Left lung (tissue), 10 donors: Measurements from ENCODE around the gene KCNA5. TPM values are rescaled to one million over a fixed set of nuclear protein-coding genes. Genes with fewer than 3 reads are reported as not detected.

ENCODE experiments used
- ATAC-seq: fragments of 200-7000 bp; cut with Tn5 transposase; one replicate; pipeline ENCODE4 v1.9.1; 2020; ENCODE audit warnings: moderate library complexity
- DNase-seq, 4 donors: peaks; one replicate each; pipeline ENCODE4 v3.0.0-alpha.2; 2013 to 2020
- H3K27ac ChIP-seq, 2 donors: fragments of 200-600 bp; sonication (generic) in 1 of 2; one replicate each; pipeline versions ENCODE4 v1.5.0 to v1.8.0; 2020 to 2021
- H3K27me3 ChIP-seq, 2 donors: fragments of 200-600 bp; sonication (generic) in 1 of 2; one replicate each; pipeline versions ENCODE4 v1.5.0 to v1.8.0; 2020 to 2021
- H3K36me3 ChIP-seq, 2 donors: fragments of 200-600 bp; sonication (generic) in 1 of 2; one replicate each; pipeline versions ENCODE4 v1.5.0 to v1.8.0; 2020 to 2021
- H3K4me1 ChIP-seq, 2 donors: fragments of 200-600 bp; one replicate each; pipeline ENCODE4 v1.8.0; 2021
- H3K4me3 ChIP-seq, 2 donors: fragments of 200-600 bp; sonication (generic) in 1 of 2; one replicate each; pipeline versions ENCODE4 v1.5.0 to v1.8.0; 2020 to 2021; ENCODE audit warnings: mild to moderate bottlenecking in 1 of 2
- H3K9me3 ChIP-seq, 2 donors: fragments of 200-600 bp; sonication (generic) in 1 of 2; one replicate each; pipeline versions ENCODE4 v1.5.0 to v1.8.0; 2020 to 2021
- intact Hi-C, 2 donors: fragments of 100-400 bp; cut with DNase I; formaldehyde crosslinking; loops; one replicate each; pipeline versions ENCODE4 v1.11.2 to v1.14.2; 2022
- polyA plus RNA-seq, 6 donors: library from polyadenylated mRNA; unstranded; fragments of 120-200 nt; gene quantifications; one replicate each; pipeline ENCODE4 v1.2.1, GENCODE V29; 2013; ENCODE audit not compliant: insufficient read length in 6 of 6
- total RNA-seq, 2 donors: library from RNA; stranded (reverse); fragmentation: NEBNext Ultra II Directional; extraction: Animal tissue kit (Norgen Biotek cat#: 25700); gene quantifications; one replicate each; pipeline ENCODE4 v1.2.1, GENCODE V29; 2021
- TF ChIP-seq, protein P1 (sequence below), 2 donors: fragments of 200-600 bp; sonication (generic) in 1 of 2; IDR thresholded peaks; one replicate each; pipeline versions ENCODE4 v1.5.0 to v1.8.0; 2021; ENCODE audit warnings: antibody characterized with exemption in 2 of 2
- donor health status: DM: no; HTN: yes; CAD: no.
- donor health status: DM: no; HTN: no; CAD: no.

The KCNA5 gene
- total and polyA plus RNA-seq, 8 donors: 0.50 to 1.8 (median 1.1) TPM

- ATAC-seq: no peak
- H3K36me3 ChIP-seq: no peaks in the 10 kb centered on the region
- H3K4me1 ChIP-seq: no peaks in the 10 kb centered on the region
- TF ChIP-seq, protein P1, sequence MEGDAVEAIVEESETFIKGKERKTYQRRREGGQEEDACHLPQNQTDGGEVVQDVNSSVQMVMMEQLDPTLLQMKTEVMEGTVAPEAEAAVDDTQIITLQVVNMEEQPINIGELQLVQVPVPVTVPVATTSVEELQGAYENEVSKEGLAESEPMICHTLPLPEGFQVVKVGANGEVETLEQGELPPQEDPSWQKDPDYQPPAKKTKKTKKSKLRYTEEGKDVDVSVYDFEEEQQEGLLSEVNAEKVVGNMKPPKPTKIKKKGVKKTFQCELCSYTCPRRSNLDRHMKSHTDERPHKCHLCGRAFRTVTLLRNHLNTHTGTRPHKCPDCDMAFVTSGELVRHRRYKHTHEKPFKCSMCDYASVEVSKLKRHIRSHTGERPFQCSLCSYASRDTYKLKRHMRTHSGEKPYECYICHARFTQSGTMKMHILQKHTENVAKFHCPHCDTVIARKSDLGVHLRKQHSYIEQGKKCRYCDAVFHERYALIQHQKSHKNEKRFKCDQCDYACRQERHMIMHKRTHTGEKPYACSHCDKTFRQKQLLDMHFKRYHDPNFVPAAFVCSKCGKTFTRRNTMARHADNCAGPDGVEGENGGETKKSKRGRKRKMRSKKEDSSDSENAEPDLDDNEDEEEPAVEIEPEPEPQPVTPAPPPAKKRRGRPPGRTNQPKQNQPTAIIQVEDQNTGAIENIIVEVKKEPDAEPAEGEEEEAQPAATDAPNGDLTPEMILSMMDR (IDR thresholded peaks at IDR 0.05): no peak
- intact Hi-C loops: loop anchor here in 1 of 2 donors (5.0 kb wide), 1 partner anchor 59 kb away; no protein-coding TSS in a partner anchor
- DNase-seq: no peak
- peaks cover 0 to 18% of the 10 kb centered on the region in 2 donors for H3K27me3 ChIP-seq
- H3K27ac ChIP-seq: no peak overlapping the region
- H3K4me3 ChIP-seq: no peak overlapping the region
- no peaks in the 10 kb centered on the region for H3K9me3 ChIP-seq
Measured at GRCh38 chr12:5081016-5081415, 37.3 kb downstream of the KCNA5 start.

DNA sequence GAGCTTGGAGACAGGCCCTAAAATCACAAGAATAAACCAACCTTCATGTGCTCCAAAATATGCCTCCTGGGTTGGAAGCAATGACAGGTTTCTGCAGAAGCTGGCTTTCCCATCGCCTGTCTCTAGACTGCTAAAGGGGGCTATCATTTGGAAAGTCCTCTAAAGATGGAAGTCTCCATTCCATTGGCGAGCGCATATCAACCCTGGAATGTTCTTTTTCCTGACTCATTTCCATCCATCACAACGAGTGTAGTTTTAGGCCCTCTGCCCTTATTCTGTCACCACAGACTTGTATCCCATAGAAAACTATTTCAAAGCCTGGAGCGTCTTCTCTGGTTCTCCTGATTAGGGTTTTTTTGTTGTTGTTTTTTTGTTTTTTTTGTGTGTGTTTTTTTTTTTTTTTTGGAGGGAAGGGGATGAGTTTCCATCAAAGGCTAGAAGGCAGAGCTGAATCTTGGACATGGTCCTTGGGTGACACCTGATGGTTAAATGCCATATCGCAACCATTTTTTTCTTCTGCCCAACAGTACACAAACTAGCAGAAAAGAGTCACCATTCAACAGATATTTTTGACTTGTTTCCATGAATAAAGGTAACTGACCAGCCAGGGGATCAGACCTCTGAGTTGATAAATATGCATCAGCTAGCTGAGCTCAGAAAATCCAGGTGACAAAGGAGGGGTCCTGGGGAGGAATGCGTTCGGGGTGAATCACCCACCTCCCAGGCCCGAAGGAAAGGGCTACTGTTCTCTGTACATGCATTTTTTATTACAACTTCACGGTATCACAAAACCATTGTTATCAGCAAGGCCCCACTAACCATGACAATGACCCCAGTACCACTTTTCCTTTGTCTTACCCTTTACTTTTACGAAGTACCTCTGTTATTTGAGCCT, 40.5 kb downstream of the KCNA5 start:
- no peak overlapping the region for H3K4me3 ChIP-seq
- intact Hi-C loops: loop anchor here in 1 of 2 donors (5.0 kb wide), 1 partner anchor 62 kb away; no protein-coding TSS in a partner anchor
- H3K4me1 ChIP-seq: no peaks in the 10 kb centered on the region
- H3K9me3 ChIP-seq: no peaks in the 10 kb centered on the region
- no peaks in the 10 kb centered on the region for H3K36me3 ChIP-seq
- ATAC-seq (peak; percentile 77), DNase-seq (peak in 2 of 4 donors; percentile 42 to 71)
- no peak overlapping the region for H3K27ac ChIP-seq
- H3K27me3 ChIP-seq: peaks cover 0 to 18% of the 10 kb centered on the region in 2 donors
- TF ChIP-seq, protein P1 (IDR thresholded peaks at IDR 0.05): peak; percentile 52 to 53

GRCh38 chr12:5085896-5086295, 42.2 kb downstream of the KCNA5 start:
- DNase-seq (no peak), ATAC-seq (peak; percentile 31)
- intact Hi-C loops: no loop called here

GRCh38 chr12:5087831-5088554, 44.3 kb downstream of the KCNA5 start:
- H3K9me3 ChIP-seq: no peaks in the 10 kb centered on the region
- no peaks in the 10 kb centered on the region for H3K27me3 ChIP-seq
- no peak overlapping the region for H3K4me3 ChIP-seq
- no peak overlapping the region for H3K27ac ChIP-seq
- H3K4me1 ChIP-seq: no peaks in the 10 kb centered on the region
- intact Hi-C loops: no loop called here
- no peak for DNase-seq
- ATAC-seq: no peak
- no peaks in the 10 kb centered on the region for H3K36me3 ChIP-seq
- TF ChIP-seq, protein P1 (IDR thresholded peaks at IDR 0.05): no peak

More at GRCh38 chr12:5085896-5086295, 42.2 kb downstream of the KCNA5 start:
- Histone ChIP-seq H3K36me3 (no peaks in the 10 kb centered on the region), H3K27me3 (peaks cover 0 to 4% of the 10 kb centered on the region in 2 donors), H3K4me1 (no peaks in the 10 kb centered on the region), H3K4me3 (no peak overlapping the region), H3K9me3 (no peaks in the 10 kb centered on the region), H3K27ac (no peak overlapping the region)
- TF ChIP-seq, protein P1 (IDR thresholded peaks at IDR 0.05): no peak
